SK-N-SH (cell line): ENCODE data around the gene MOB1B. TPM values are rescaled to one million over a fixed set of nuclear protein-coding genes. Genes with fewer than 3 reads are reported as not detected.

Experiments used
- CTCF ChIA-PET: fragments of 300-600, 350-600 bp; formaldehyde crosslinking; extraction: SDS; loops from one replicate; lab custom pipeline; 2021; lab: Yijun Ruan, JAX
- POLR2A ChIA-PET: fragments of 350-600 bp; sonication (Branson Sonifier 250); formaldehyde crosslinking; extraction: SDS; loops from one replicate; lab custom pipeline; 2020; ENCODE audit warnings: antibody characterized with exemption, inconsistent platforms; lab: Yijun Ruan, JAX
- DNase-seq: peaks from one replicate; pipeline ENCODE4 v3.0.0; 2012
- H2AFZ ChIP-seq: fragments of 200-600 bp; sonication (generic); 2 replicates; pipeline ENCODE4 v1.8.1; 2016; ENCODE audit warnings: antibody characterized with exemption, mild to moderate bottlenecking, low read depth
- H3F3A ChIP-seq: fragments of 200-600 bp; sonication (generic); replicated peaks from 2 replicates; pipeline ENCODE3; 2016; ENCODE audit warnings: antibody characterized with exemption, mild to moderate bottlenecking; ENCODE audit not compliant: insufficient read depth
- H3K27ac ChIP-seq, 2 experiments: fragments of 200-500 bp in 1 of 2; fragments of 200-600 bp in 1 of 2; sonication (Bioruptor generic) in 1 of 2; sonication (generic), shearing (Covaris generic) in 1 of 2; 2 replicates each; pipeline versions ENCODE4 v1.5.1 to v1.6.1; 2014 to 2016; ENCODE audit warnings: low read depth in 2 of 2, inconsistent platforms in 1 of 2, low read length in 1 of 2, mild to moderate bottlenecking in 1 of 2, mixed read lengths in 1 of 2
- H3K27me3 ChIP-seq: fragments of 200-600 bp; sonication (generic), shearing (Covaris generic); 2 replicates; pipeline ENCODE4 v1.6.1; 2016; ENCODE audit warnings: mixed run types; ENCODE audit not compliant: insufficient read depth
- H3K36me3 ChIP-seq, 2 experiments: fragments of 200-500 bp in 1 of 2; fragments of 200-600 bp in 1 of 2; sonication (Bioruptor generic) in 1 of 2; sonication (generic) in 1 of 2; replicated peaks in 1 of 2; 2 replicates each; pipeline versions ENCODE3 to v1.5.1; 2014 to 2016; ENCODE audit warnings: low read length in 1 of 2, mild to moderate bottlenecking in 1 of 2; ENCODE audit not compliant: insufficient read depth in 2 of 2, control insufficient read depth in 1 of 2
- H3K4me1 ChIP-seq, 2 experiments: fragments of 200-500 bp in 1 of 2; fragments of 200-600 bp in 1 of 2; sonication (Bioruptor generic) in 1 of 2; sonication (generic), shearing (Covaris generic) in 1 of 2; 2 replicates each; pipeline versions ENCODE4 v1.5.1 to v1.6.1; 2014 to 2016; ENCODE audit warnings: low read depth in 1 of 2, low read length in 1 of 2, mixed run types in 1 of 2; ENCODE audit not compliant: insufficient read depth in 2 of 2, control insufficient read depth in 1 of 2
- H3K4me2 ChIP-seq: fragments of 200-600 bp; sonication (generic), shearing (Covaris generic); 2 replicates; pipeline ENCODE4 v1.6.1; 2017; ENCODE audit warnings: mixed run types
- H3K4me3 ChIP-seq, 2 experiments: fragments of 200-500 bp in 1 of 2; fragments of 200-600 bp in 1 of 2; sonication (Bioruptor generic) in 1 of 2; sonication (generic), shearing (Covaris generic) in 1 of 2; 2 replicates each; pipeline versions ENCODE4 v1.5.1 to v1.8.1; 2014 to 2016; ENCODE audit warnings: low read depth in 2 of 2, inconsistent platforms in 1 of 2, low read length in 1 of 2, mild to moderate bottlenecking in 1 of 2, mixed read lengths in 1 of 2, moderate library complexity in 1 of 2
- H3K79me2 ChIP-seq: fragments of 200-600 bp; sonication (generic); 2 replicates; pipeline ENCODE4 v1.8.1; 2017; ENCODE audit warnings: mild to moderate bottlenecking; ENCODE audit not compliant: insufficient read depth
- H3K9ac ChIP-seq: fragments of 200-600 bp; sonication (generic); 2 replicates; pipeline ENCODE4 v1.6.1; 2017; ENCODE audit warnings: mixed run types
- H3K9me2 ChIP-seq: fragments of 200-600 bp; sonication (generic); 2 replicates; pipeline ENCODE4 v1.6.1; 2017; ENCODE audit warnings: mixed run types
- H3K9me3 ChIP-seq: fragments of 200-600 bp; sonication (generic); 2 replicates; pipeline ENCODE4 v1.6.1; 2017; ENCODE audit warnings: mixed run types, mild to moderate bottlenecking, moderate library complexity
- H4K20me1 ChIP-seq: fragments of 200-600 bp; sonication (generic); 2 replicates; pipeline ENCODE4 v1.6.1; 2017; ENCODE audit warnings: mild to moderate bottlenecking, mixed run types; ENCODE audit not compliant: insufficient read depth
- ELF1 ChIP-seq: IDR thresholded peaks from 2 replicates; pipeline ENCODE4 v1.4.0; 2012
- EP300 ChIP-seq, 2 experiments: IDR thresholded peaks; 2 replicates each; pipeline versions ENCODE4 v1.4.0 to v1.6.1; 2012; ENCODE audit warnings: borderline replicate concordance in 1 of 2, low read depth in 1 of 2, low read length in 1 of 2
- EZH2phosphoT487 ChIP-seq: fragments of 200-600 bp; sonication (generic); IDR thresholded peaks from 2 replicates; pipeline ENCODE4 v1.6.1; 2017; ENCODE audit warnings: low read depth, mixed run types, mild to moderate bottlenecking, antibody characterized with exemption, moderate library complexity, borderline replicate concordance
- FOSL2 ChIP-seq: IDR thresholded peaks from 2 replicates; pipeline ENCODE4 v1.4.0; 2012; ENCODE audit warnings: low read depth, mild to moderate bottlenecking, moderate library complexity, borderline replicate concordance
- FOXJ3 ChIP-seq: sonication (generic); formaldehyde crosslinking; IDR thresholded peaks from 2 replicates; pipeline ENCODE4 v1.5.1; 2020; ENCODE audit warnings: mild to moderate bottlenecking, missing genetic modification reagents
- GATA2 ChIP-seq: sonication (generic); formaldehyde crosslinking; IDR thresholded peaks from 2 replicates; pipeline ENCODE4 v1.5.0; 2020; ENCODE audit warnings: mild to moderate bottlenecking, missing genetic modification reagents
- JUND ChIP-seq: IDR thresholded peaks from 2 replicates; pipeline ENCODE4 v1.4.0; 2012
- NRF1 ChIP-seq: IDR thresholded peaks from 2 replicates; pipeline ENCODE4 v1.6.1; 2012; ENCODE audit warnings: low read depth, mild to moderate bottlenecking, low read length
- POLR2AphosphoS5 ChIP-seq: IDR thresholded peaks from 2 replicates; pipeline ENCODE4 v1.6.1; 2012; ENCODE audit warnings: low read depth, low read length
- RAD21 ChIP-seq: IDR thresholded peaks from 2 replicates; pipeline ENCODE4 v1.6.1; 2012; ENCODE audit warnings: mild to moderate bottlenecking, low read length
- RCOR1 ChIP-seq: fragments of 150-350 bp; IDR thresholded peaks from 2 replicates; pipeline ENCODE4 v1.6.1; 2017; ENCODE audit warnings: antibody characterized with exemption, low read length
- RXRA ChIP-seq: IDR thresholded peaks from 2 replicates; pipeline ENCODE4 v1.4.0; 2012; ENCODE audit warnings: low read depth, mild to moderate bottlenecking, borderline replicate concordance
- SMC3 ChIP-seq: IDR thresholded peaks from 2 replicates; pipeline ENCODE4 v1.6.1; 2012; ENCODE audit warnings: low read depth, low read length, improper control_type of control experiment
- TAF1 ChIP-seq: IDR thresholded peaks from 2 replicates; pipeline ENCODE4 v1.6.1; 2012; ENCODE audit warnings: low read depth, mild to moderate bottlenecking, low read length, moderate library complexity, borderline replicate concordance
- TCF12 ChIP-seq: IDR thresholded peaks from 2 replicates; pipeline ENCODE4 v1.4.0; 2012
- YY1 ChIP-seq: IDR thresholded peaks from 2 replicates; pipeline ENCODE4 v1.4.0; 2012; ENCODE audit warnings: low read depth, mild to moderate bottlenecking
- WGBS: methylation state at CpG from one replicate; pipeline ENCODE4 v1.1.6; 2017; ENCODE audit warnings: low lambda C conversion rate; 5-methylcytosine and 5-hydroxymethylcytosine counted together
- polyA plus RNA-seq, 3 experiments: library from polyadenylated mRNA; depleted of rRNA; stranded (reverse); fragments of >200 nt; gene quantifications; 2 replicates each; pipeline ENCODE4 v1.2.3, GENCODE V29; 2012
- TF ChIP-seq, protein P1 (sequence below): IDR thresholded peaks from 2 replicates; pipeline ENCODE4 v1.4.0; 2012; ENCODE audit warnings: low read depth

The MOB1B gene
- polyA plus RNA-seq, 1 of the 3 experiments (the other 2 are of a cell fraction): 2.9 TPM

DNA sequence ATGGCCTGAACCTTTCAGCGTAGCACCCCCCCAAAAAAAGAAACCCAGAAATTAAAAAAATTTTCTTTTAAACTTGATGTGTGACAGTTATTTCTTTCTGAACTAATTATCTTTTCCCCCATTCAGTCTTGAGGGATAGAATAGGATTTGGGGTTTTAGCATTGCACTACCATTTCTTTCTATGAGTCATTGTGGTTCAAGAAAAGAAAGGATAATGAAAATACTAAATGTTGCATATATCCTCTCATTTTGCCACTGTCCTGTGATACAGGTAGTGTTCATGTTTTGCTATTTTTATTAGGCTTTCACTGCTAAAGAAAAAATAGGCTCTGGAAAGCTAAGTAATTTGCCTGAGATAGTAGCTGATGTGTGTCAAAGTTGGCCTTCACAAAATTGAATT lies 51.9 kb downstream of the MOB1B start:
- no peak overlapping the region for H3K4me2 ChIP-seq
- H3F3A ChIP-seq: peaks cover 9% of the 10 kb centered on the region
- peaks cover 0 to 4% of the 10 kb centered on the region in 2 experiments for H3K36me3 ChIP-seq
- no peaks in the 10 kb centered on the region for H3K9me3 ChIP-seq
- peaks cover 68% of the 10 kb centered on the region for H3K79me2 ChIP-seq
- no peak overlapping the region for H3K4me3 ChIP-seq
- no peaks in the 10 kb centered on the region for H3K27me3 ChIP-seq
- no peak overlapping the region for H3K9ac ChIP-seq
- ChIA-PET POLR2A (no interaction called here), CTCF (no interaction called here)
- H2AFZ ChIP-seq: no peak overlapping the region
- H4K20me1 ChIP-seq: peaks cover 8% of the 10 kb centered on the region; the same call in 1 of the 2 replicates
- TF ChIP-seq EP300 (IDR thresholded peaks at IDR 0.05; ENCODE audit: borderline replicate concordance in 1 of 2, low read depth in 1 of 2, low read length in 1 of 2) (no peak), FOXJ3 (no peak), POLR2AphosphoS5 (no peak)
- no peaks in the 10 kb centered on the region for H3K9me2 ChIP-seq
- no peak overlapping the region for H3K27ac ChIP-seq
- 0 out of 4 replicates have a peak, but pooled peaks cover 0 to 8% of the 10 kb centered on the region in 2 experiments for H3K4me1 ChIP-seq
- WGBS: 100% methylated on average over 1 of the region's 1 CpG
- DNase-seq: no peak

DNA sequence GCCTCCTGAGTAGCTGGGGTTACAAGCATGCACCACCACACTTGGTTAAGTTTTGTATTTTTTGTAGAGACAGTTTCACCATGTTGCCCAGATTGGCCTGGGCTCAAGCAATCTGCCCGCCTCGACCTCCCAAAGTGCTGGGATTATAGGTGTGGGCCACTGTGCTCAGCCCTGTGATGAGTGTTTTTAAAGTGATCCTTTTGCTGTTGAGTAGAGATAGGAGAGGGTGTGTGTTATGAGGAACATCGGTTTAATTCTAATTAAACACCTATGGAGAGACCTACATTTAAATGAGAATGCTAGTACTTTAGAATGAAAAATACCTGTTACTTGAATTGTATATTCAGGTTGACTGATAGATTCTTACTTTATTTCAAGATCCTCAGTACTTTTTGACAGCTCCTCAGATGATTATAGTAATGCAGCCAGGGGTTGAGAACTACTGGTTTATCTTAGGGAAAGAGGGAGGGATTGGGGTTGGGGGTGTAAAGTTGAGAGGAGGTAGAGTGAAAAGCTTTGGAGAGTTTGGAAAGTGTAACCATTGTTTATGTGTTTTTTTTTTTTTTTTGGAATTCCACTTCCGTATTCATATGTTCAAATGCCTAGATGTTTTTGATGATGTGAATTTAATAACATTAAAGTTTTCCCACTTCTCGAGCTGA lies 54.5 kb downstream of the MOB1B start:
- H3K9me3 ChIP-seq: no peaks in the 10 kb centered on the region
- H3K27me3 ChIP-seq: no peaks in the 10 kb centered on the region
- H3K4me1 ChIP-seq: 0 out of 4 replicates have a peak, but pooled peaks cover 0 to 8% of the 10 kb centered on the region in 2 experiments
- no peak overlapping the region for H3K9ac ChIP-seq
- no peak overlapping the region for H3K4me2 ChIP-seq
- ChIA-PET POLR2A (no interaction called here), CTCF (no interaction called here)
- peaks cover 8% of the 10 kb centered on the region; the same call in 1 of the 2 replicates for H4K20me1 ChIP-seq
- H3K79me2 ChIP-seq: peaks cover 47% of the 10 kb centered on the region
- H2AFZ ChIP-seq: no peak overlapping the region
- no peak for TF ChIP-seq JUND
- no peak for TF ChIP-seq NRF1
- no peak for TF ChIP-seq EZH2phosphoT487
- TF ChIP-seq TCF12: no peak
- no peak for TF ChIP-seq GATA2
- TF ChIP-seq FOXJ3: no peak
- TF ChIP-seq RXRA: no peak
- no peak for TF ChIP-seq SMC3
- no peak for TF ChIP-seq ELF1
- TF ChIP-seq FOSL2: no peak
- TF ChIP-seq RCOR1: no peak
- no peak for TF ChIP-seq YY1
- TF ChIP-seq RAD21: no peak
- TF ChIP-seq, protein P1, sequence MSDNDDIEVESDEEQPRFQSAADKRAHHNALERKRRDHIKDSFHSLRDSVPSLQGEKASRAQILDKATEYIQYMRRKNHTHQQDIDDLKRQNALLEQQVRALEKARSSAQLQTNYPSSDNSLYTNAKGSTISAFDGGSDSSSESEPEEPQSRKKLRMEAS: no peak
- TF ChIP-seq POLR2AphosphoS5: no peak
- no peak for TF ChIP-seq TAF1
- peaks cover 16 to 19% of the 10 kb centered on the region in 2 experiments for H3K36me3 ChIP-seq
- no peaks in the 10 kb centered on the region for H3K9me2 ChIP-seq
- no peak overlapping the region for H3K4me3 ChIP-seq
- no peak overlapping the region for H3K27ac ChIP-seq
- 96% methylated on average over 5 of the region's 5 CpGs for WGBS
- H3F3A ChIP-seq: peaks cover 15% of the 10 kb centered on the region
- no peak for DNase-seq
